NT2/D1 (cell line): ENCODE results near the gene NTM.

Source experiments
- SUZ12 ChIP-seq: IDR thresholded peaks from 2 replicates; pipeline ENCODE4 v1.6.1; 2011; ENCODE audit not compliant: insufficient read length, insufficient read depth; ENCODE audit errors: extremely low read depth
- YY1 ChIP-seq: IDR thresholded peaks from 2 replicates; pipeline ENCODE4 v1.6.1; 2011; ENCODE audit not compliant: insufficient read length, insufficient read depth
- ZNF274 ChIP-seq: IDR thresholded peaks from 2 replicates; pipeline ENCODE4 v1.6.1; 2011; ENCODE audit warnings: mild to moderate bottlenecking, low read depth, low read length

GRCh38 chr11:131327421-131327820 lies 43.0 kb upstream of the NTM start:
- TF ChIP-seq ZNF274 (no peak), SUZ12 (no peak), YY1 (no peak)
